Measurements from ENCODE around the gene FDXR. TPM values are rescaled to one million over a fixed set of nuclear protein-coding genes. Genes with fewer than 3 reads are reported as not detected.

The FDXR gene
- total and polyA plus RNA-seq, 2 donors (not counting 3 experiments of a cell fraction or from before 2014, with no cell fraction given), result 19.7 to 33.4 TPM

DNA sequence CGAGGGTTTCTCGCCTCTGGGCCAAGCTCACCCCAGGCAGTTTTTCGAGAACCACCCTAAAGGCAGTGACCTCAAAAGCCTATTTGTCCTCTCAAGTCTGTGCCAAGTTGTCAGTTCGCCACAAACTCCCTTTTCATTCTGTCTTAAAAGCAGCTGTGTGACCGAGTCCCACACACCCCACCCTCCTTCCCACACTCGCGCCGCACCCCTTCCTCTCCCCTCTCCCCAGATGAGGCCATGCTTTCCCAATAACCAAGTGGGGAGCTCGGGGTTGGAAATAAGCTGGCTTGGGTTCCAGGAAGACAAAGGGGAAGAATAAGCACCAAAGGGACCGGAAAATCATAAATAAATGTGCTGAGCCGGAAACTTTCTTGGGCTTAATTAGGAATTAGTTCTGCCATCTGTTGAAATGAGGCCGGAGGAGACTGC, 49.8 kb downstream of the FDXR start:
- TF ChIP-seq JUN (IDR thresholded peaks at IDR 0.05; ENCODE audit: borderline replicate concordance, insufficient read depth, insufficient read length, low read depth) (no peak), GATA2 (IDR thresholded peaks at IDR 0.05; ENCODE audit: insufficient read depth, insufficient read length, low read depth, low read length) (no peak), MYC (IDR thresholded peaks at IDR 0.05; ENCODE audit: low read depth, low read length) (no peak), FOS (IDR thresholded peaks at IDR 0.05; ENCODE audit: borderline replicate concordance, insufficient read depth, low read length) (no peak), EZH2 (IDR thresholded peaks at IDR 0.05; ENCODE audit: borderline replicate concordance, low read depth, low read length, severe bottlenecking) (no peak), POLR2AphosphoS5 (IDR thresholded peaks at IDR 0.05; ENCODE audit: insufficient read depth, low read depth, low read length) (no peak)
- TF ChIP-seq, protein P1, sequence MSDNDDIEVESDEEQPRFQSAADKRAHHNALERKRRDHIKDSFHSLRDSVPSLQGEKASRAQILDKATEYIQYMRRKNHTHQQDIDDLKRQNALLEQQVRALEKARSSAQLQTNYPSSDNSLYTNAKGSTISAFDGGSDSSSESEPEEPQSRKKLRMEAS (IDR thresholded peaks at IDR 0.05; ENCODE audit: insufficient read depth, insufficient read length), result no peak
- Histone ChIP-seq H2AFZ (ENCODE audit: low read depth, low read length) (no peak overlapping the region), H4K20me1 (replicated peaks; ENCODE audit: control insufficient read depth, extremely low read depth, insufficient read depth, low read length) (no peaks in the 10 kb centered on the region), H3K4me3 (replicated peaks in 1 of 3; ENCODE audit: insufficient read depth in 1 of 3, low read depth in 1 of 3, low read length in 3 of 3) (no peak overlapping the region), H3K4me1 (ENCODE audit: control insufficient read depth, extremely low read depth, insufficient read depth, low read length) (peaks cover 13% of the 10 kb centered on the region), H3K27ac (ENCODE audit: insufficient read depth, low read depth, low read length) (no peak overlapping the region), H3K36me3 (ENCODE audit: control insufficient read depth in 2 of 2, extremely low read depth in 1 of 2, insufficient read depth in 2 of 2, low read length in 2 of 2) (peaks cover 0 to 11% of the 10 kb centered on the region in 2 experiments), H3K79me2 (ENCODE audit: control insufficient read depth, insufficient read depth, low read length) (no peaks in the 10 kb centered on the region), H3K9me1 (replicated peaks; ENCODE audit: control insufficient read depth, extremely low read depth, insufficient read depth, low read length) (no peaks in the 10 kb centered on the region), H3K4me2 (ENCODE audit: insufficient read depth, low read length) (no peak overlapping the region), H3K27me3 (ENCODE audit: control insufficient read depth in 2 of 2, insufficient read depth in 2 of 2, low read length in 2 of 2) (no peaks in the 10 kb centered on the region), H3K9me3 (replicated peaks; ENCODE audit: control insufficient read depth, insufficient read depth, low read length) (no peaks in the 10 kb centered on the region), H3K9ac (replicated peaks; ENCODE audit: extremely low read depth, insufficient read depth, low read length) (no peak overlapping the region)
- BruUV-seq (replicated peaks), result no TSS peak
- DNase-seq (ENCODE audit: low read depth, low spot score), result no peak
- intact Hi-C loops (cut with micrococcal nuclease) (no loop called here), dilution Hi-C loops (cut with MboI; ENCODE audit: extremely low pct_ligation_motif_present, low sequenced_read_pairs) (no loop called here)
- ChIA-PET CTCF (interaction anchor here (0.5 to 1.4 kb wide), 4 partner anchors 7 to 40 kb away, joined by 3 to 4 read pairs (median 4); partner anchors contain the start of gene GRIN2C), POLR2A (no interaction called here)
- no peak for FAIRE-seq

Data from endothelial cell of umbilical vein (primary cell).